ENCODE results near the gene IL17REL. TPM values are rescaled to one million over a fixed set of nuclear protein-coding genes. Genes with fewer than 3 reads are reported as not detected.

IL17REL gene
- total RNA-seq, 1 donor from 2014 or later, result not detected

- DNase-seq (ENCODE audit: low spot score) (no peak), ATAC-seq (no peak)
These were observed 34.1 kb upstream of the IL17REL start for GRCh38 chr22:50046481-50047245.

GRCh38 chr22:50046019-50046415, 33.5 kb upstream of the IL17REL start:
- ATAC-seq, result no peak
- no peak for DNase-seq (ENCODE audit: low spot score)

- ATAC-seq (no peak), DNase-seq (ENCODE audit: low spot score) (no peak)
These were observed 32.9 kb upstream of the IL17REL start for GRCh38 chr22:50045211-50046018.

- no peak for ATAC-seq
- DNase-seq (ENCODE audit: low spot score), result no peak
These were observed 32.0 kb upstream of the IL17REL start for GRCh38 chr22:50044485-50045118.

GRCh38 chr22:50041361-50042065, 28.9 kb upstream of the IL17REL start:
- no peak for ATAC-seq
- DNase-seq (ENCODE audit: low spot score), result no peak

- ATAC-seq (no peak), DNase-seq (ENCODE audit: low spot score) (no peak)
These were observed 28.2 kb upstream of the IL17REL start for GRCh38 chr22:50040717-50041116.

GRCh38 chr22:50039669-50040443, 27.3 kb upstream of the IL17REL start:
- DNase-seq (ENCODE audit: low spot score) (no peak), ATAC-seq (no peak)

- no peak for ATAC-seq
- DNase-seq (ENCODE audit: low spot score), result no peak
These were observed 23.6 kb upstream of the IL17REL start for GRCh38 chr22:50035976-50036724.

- ATAC-seq (no peak), DNase-seq (ENCODE audit: low spot score) (no peak)
These were observed 22.7 kb upstream of the IL17REL start for GRCh38 chr22:50035131-50035881.

GRCh38 chr22:50034126-50035081, 21.8 kb upstream of the IL17REL start:
- DNase-seq (ENCODE audit: low spot score) (no peak), ATAC-seq (no peak)

- no peak for DNase-seq (ENCODE audit: low spot score)
These were observed 20.5 kb upstream of the IL17REL start for GRCh38 chr22:50032941-50033601.

GRCh38 chr22:50032109-50032871, 19.7 kb upstream of the IL17REL start:
- ATAC-seq, result no peak
- DNase-seq (ENCODE audit: low spot score), result no peak

More at GRCh38 chr22:50032941-50033601, 20.5 kb upstream of the IL17REL start:
- ATAC-seq, result no peak

- ATAC-seq, result no peak
- no peak for DNase-seq (ENCODE audit: low spot score)
These were observed 18.9 kb upstream of the IL17REL start for GRCh38 chr22:50031189-50032091.

GRCh38 chr22:50030297-50031188, 18.0 kb upstream of the IL17REL start:
- DNase-seq (ENCODE audit: low spot score) (peak; percentile 73), ATAC-seq (peak; percentile 91)
